ENCODE results near the gene PALB2.

PALB2 gene

DNA sequence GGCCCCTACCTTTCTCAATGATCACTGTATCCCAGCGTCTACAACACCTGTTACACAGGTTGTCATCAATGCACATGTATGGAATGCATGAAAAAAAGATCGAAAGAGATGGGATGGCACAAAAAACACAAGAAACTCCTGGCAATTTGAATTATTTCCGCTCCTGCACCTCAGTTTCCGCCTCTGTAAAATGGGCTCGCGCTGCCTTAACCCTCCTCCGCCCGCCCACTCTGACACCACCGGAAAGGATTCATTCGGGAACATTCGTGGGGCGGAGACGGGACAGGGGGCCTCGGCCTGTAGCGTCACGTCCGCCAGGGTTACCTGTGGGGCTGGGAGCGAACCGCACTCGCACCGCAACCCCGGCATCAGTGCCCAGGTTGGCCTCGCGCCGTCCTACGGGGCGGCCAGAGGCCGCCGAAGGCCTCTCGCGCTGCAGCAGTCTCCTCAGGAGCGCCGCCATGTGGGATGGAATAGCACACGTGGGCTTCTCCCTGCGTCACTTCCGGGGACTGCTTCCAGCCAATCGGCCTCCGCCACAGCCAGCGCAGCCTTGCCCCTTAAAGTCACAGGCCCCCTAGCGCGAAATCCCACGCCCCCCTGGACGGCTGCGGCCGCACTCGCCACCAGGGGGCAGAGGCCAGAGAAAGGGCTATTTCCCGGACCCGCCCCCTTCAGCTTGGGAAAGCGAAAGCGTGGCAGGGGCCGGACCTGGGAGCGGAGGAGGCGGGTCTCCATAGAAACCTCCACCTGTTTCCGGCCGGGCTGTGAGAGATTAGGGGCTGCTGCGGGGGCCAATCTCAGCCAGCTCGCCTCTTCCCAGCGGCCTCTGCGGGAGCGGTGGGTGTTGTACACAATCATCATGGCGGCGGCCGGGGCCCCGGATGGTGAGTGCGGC, 84.0 kb downstream of the PALB2 start, which contains the start of the genes EARS2 and UBFD1:
Gene EARS2, minus strand, starts transcription at position 470 of the 898 bp plus-strand sequence. Its CDS starts 7 bp downstream, at position 463.
Gene UBFD1, plus strand, starts transcription at position 847 of the 898 bp plus-strand sequence. Its CDS starts 16 bp downstream, at position 863.
- Histone ChIP-seq H3K4me1 (ENCODE audit: control insufficient read depth, insufficient read depth, low read length) (peaks cover 4% of the 10 kb centered on the region), H3K4me3 (ENCODE audit: insufficient read depth, low read depth, low read length) (peak within 1 kb of the TSS; percentile 90), H3K36me3 (ENCODE audit: control insufficient read depth, insufficient read depth, low read length) (no peaks in the 10 kb centered on the region), H3K9me3 (ENCODE audit: control insufficient read depth, low read length) (no peaks in the 10 kb centered on the region), H3K27me3 (ENCODE audit: control insufficient read depth, insufficient read depth, low read length, poor library complexity, severe bottlenecking) (no peaks in the 10 kb centered on the region), H3K27ac (ENCODE audit: insufficient read depth, low read depth, low read length, poor library complexity, severe bottlenecking) (peak within 1 kb of the TSS; percentile 88)
- 2 to 3% methylated on average over 65 of the region's 65 CpGs for WGBS, 2 experiments

DNA sequence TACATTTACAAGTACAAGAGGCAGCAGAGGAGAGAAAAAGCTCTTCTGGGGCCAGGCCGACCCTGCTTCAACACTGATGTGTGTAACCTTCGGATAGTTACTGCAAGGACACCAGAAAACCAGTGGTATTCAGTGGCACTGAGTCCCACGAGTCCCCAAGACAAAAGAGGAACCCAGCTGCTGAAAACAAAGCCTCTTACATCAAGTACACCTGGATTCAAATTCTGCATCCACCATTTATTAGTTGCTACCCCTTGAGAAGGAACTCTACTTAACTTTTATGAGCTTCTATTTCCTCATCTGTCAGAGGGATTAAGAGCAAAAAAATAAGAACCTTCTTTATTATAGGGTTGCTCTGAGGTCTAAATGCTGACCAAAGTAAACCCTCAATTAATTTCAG, 86.6 kb downstream of the PALB2 start:
- Histone ChIP-seq H3K4me3 (ENCODE audit: insufficient read depth, low read depth, low read length) (no peak overlapping the region), H3K4me1 (ENCODE audit: control insufficient read depth, insufficient read depth, low read length) (peaks cover 4% of the 10 kb centered on the region), H3K36me3 (ENCODE audit: control insufficient read depth, insufficient read depth, low read length) (peaks cover 17% of the 10 kb centered on the region), H3K27ac (ENCODE audit: insufficient read depth, low read depth, low read length, poor library complexity, severe bottlenecking) (no peak overlapping the region), H3K27me3 (ENCODE audit: control insufficient read depth, insufficient read depth, low read length, poor library complexity, severe bottlenecking) (no peaks in the 10 kb centered on the region), H3K9me3 (ENCODE audit: control insufficient read depth, low read length) (no peaks in the 10 kb centered on the region)
- WGBS, 2 experiments = 85 to 88% methylated on average over 3 of the region's 3 CpGs
